HG03439 (cell line): ENCODE data around the gene TMEM201.

Experiments used
- ATAC-seq: cut with Tn5 transposase; IDR thresholded peaks from one replicate; pipeline ENCODE4 v1.9.1; 2021; ENCODE audit warnings: mild to moderate bottlenecking, moderate library complexity; ENCODE audit not compliant: unreplicated experiment

Gene TMEM201

DNA sequence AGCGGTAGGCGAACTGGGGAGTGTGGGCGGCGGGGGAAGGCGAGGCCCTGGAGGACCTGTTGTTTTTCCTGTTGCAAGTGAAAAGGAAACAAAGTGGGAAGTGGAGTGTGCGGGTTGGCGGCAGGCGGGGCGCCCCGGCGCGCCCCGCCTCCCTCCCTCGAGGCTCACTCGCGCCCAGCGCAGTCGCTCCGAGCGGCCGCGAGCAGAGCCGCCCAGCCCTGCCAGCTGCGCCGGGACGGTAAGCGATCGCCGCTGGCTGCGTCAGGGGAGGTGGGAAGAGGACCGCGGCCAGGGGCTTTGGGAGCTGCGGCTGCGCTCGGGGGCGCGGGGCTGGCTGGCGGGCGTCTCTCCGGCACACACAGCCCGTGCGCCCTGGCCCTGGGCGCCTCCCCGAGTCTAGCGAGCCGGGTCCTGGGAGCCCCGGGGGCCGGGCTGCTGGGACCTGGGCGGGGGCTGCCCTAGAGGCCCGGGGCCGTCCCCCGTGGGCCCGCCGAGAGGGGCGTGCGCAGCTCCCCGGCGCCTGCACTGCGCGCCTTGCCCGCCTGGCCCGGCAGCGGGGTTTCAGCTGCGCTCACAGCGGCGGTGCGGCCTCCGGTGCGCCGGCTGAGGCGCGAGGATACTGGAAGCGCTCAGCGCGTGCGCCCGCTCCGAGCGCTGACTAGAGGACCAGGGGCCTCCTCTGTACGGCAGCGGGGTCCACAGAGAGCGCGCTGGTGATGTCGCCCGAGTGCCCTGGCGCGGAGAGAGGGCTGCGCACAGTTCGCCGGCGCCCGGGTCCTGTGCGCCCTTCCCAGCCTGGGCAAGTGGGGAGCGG lies 63.1 kb downstream of the TMEM201 start, which contains the start of gene PIK3CD:
Gene PIK3CD, plus strand, starts transcription at position 167 of the 814 bp plus-strand sequence. CDS start 58,725 bp downstream, outside the sequence.
- no peak for ATAC-seq

GRCh38 chr1:9652379-9653209 lies 63.9 kb downstream of the TMEM201 start:
- ATAC-seq: no peak

DNA sequence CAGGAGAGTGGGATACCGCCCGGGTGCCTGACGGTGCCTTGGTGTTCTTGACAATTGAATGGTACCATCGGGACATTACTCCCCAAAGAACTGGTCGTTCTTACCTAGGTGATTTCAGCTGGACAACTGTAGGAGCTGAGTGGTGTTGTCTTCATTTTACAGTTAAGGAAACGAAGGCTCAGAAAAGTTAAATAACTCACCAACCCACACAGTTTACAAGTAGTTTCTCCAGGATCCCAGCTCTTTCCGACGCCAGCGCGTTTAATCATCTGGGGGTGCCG lies 64.4 kb downstream of the TMEM201 start:
- ATAC-seq: no peak

DNA sequence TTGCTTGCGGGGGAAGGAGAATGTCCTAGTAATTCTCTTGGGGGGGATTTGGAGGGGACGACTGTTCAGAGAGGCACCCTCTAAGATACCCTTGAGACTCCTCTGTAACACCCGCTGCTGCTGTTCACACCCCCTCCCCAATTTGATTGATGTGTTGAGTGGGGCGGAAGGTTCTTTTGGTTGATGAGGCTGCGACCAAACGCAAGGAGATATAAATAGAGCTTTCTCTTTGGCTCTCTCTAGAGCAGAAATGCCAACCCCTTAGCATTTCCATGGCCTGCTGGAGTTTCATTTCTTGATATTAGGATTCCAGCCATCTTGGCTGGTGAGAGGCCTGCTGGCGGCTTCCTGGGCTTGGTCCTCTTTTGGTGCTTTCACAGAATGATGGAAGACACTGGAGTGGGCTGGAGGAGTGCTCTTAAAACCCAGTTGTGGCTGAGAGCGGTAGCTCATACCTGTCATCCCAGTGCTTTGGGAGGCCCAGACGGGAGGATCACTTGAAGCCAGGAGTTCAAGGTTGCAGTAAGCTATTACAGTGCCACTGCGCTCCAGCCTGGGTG lies 64.9 kb downstream of the TMEM201 start:
- ATAC-seq: no peak

DNA sequence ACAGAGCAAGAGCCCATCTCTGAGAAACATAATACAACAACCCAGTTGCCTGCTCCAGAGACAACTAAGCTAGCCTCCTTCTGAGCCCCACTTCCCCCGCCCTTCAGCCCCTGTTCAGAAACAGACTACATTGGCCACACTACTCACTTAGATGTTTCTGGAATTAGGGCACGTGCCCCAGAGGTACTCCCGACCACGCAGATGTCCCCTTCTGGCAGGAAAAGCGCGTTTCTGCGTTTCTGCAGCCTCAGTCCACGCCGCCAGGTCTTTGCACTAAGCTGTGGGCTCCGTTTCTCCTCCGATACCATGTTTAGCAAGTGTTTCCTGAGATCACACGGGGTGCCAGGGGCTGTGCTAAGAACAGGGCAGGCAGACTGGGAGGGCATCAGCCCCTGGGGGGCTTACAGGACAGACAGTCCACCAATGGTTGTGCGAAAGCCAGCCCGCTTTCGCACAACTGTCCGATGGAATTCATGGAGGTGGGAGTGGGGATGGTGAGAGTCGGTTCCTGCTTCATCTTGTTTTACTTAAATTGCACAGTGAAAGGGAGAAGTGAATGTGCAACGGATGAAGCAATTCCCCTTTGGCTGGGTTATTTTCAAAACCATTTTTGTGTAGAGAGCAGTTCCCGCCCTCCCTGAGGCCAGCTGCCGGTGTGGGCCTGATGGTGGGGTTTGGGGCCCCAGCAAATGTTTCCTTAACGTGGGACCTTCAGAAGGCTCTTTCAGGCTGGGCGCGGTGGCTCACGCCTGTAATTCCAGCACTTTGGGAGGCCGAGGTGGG lies 65.5 kb downstream of the TMEM201 start:
- no peak for ATAC-seq

GRCh38 chr1:9654834-9655723 lies 66.4 kb downstream of the TMEM201 start:
- ATAC-seq: no peak

DNA sequence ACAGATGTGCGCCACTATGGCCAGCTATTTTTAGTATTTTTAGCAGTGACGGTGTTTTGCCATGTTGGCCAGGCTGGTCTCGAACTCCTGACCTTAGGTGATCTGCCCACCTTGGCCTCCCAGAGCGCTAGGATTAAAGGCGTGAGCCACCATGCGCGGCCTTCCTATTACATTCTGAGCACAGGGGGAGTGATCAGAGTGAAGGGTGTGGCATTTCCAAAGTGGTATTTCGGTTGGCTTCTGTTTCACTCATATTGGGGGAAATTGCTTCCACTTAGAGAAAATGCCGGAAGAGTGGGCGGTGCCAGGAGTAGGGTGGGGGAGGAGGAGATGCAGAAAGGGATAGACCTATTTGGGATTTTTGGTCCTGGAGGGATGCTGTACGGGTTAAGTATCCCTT lies 67.1 kb downstream of the TMEM201 start:
- no peak for ATAC-seq

- ATAC-seq: no peak
Observed at GRCh38 chr1:9657521-9658032, 68.9 kb downstream of the TMEM201 start.

GRCh38 chr1:9658199-9658598 lies 69.5 kb downstream of the TMEM201 start:
- no peak for ATAC-seq

DNA sequence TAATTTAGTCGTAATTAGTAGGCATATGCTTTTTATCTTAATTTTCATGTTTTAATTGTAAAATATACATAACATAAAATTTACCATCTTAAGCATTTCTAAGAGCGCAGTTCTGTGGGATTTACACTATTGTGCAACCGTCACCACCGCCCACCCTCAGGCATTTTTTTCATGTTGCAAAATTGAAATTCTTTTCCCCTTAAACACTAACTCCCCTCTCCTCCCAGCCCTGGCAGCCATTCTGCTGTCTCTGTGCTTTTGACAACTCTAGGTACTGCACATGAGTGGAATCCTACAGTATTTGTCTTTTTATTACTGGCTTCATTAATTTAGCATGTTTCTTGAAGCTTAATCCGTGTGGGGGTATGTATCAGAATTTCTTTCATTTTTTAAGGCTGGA lies 70.6 kb downstream of the TMEM201 start:
- ATAC-seq: no peak

GRCh38 chr1:9663257-9663656 lies 74.5 kb downstream of the TMEM201 start:
- ATAC-seq: no peak
